DMS 273 treated with DMSO at 0.1 percent for 48 hours (cell line): ENCODE data around the gene SULT4A1.

Source experiments
- DNase-seq: peaks from one replicate; lab custom pipeline; 2025; lab: John Stamatoyannopoulos, UW

Gene SULT4A1

DNA sequence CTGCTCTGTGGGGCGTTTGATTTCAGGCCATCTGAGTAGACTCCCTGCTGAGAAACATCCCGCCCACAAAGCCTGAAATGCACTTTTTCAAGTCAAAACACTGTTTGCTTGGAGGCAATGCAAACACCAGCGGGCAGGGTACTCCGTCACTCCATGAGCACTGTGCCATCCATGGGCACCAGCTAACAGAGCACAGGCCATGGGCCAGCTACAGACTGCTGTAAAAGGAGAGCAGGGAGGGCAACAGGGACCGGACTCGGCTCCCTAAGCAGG is 33.7 kb downstream of the SULT4A1 start:
- no peak for DNase-seq

DNA sequence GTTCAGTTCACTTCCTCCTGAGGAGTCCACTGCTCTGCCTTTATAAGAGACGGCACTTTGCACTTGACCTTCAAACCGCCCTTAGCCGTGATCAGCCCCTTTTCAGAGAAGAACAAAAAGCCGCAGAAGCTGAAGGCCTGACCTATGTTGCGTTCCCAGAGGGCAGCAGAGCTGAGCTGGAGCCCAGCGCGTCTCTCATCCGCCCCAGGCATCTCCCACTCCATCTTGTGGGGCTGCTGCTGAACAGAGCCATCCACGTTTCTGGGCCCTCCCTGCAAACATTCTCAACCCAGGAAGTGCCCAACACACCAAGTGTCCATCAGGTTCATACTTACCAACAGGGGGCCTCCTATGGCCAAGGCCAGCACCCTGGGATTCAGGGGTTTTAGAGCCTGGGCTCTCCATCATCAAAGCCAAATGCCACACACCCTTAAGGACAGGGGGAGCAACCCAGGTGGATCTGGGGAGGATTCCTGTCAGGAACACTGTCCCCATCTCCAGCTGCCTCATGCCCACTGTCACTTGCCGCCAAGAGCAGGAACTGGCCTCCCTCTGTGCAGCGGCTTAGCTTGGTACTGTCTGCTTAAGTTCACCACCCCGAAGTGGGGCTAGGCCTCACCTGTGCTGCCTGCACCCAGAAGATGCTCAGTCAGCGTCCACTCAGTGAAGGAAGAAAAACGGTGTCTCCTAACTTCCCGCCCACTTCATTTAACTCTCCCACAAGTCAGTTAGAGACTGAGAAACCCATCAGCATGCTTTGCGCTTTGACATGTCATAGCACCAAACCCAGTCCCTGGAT is 34.2 kb downstream of the SULT4A1 start:
- no peak for DNase-seq

DNA sequence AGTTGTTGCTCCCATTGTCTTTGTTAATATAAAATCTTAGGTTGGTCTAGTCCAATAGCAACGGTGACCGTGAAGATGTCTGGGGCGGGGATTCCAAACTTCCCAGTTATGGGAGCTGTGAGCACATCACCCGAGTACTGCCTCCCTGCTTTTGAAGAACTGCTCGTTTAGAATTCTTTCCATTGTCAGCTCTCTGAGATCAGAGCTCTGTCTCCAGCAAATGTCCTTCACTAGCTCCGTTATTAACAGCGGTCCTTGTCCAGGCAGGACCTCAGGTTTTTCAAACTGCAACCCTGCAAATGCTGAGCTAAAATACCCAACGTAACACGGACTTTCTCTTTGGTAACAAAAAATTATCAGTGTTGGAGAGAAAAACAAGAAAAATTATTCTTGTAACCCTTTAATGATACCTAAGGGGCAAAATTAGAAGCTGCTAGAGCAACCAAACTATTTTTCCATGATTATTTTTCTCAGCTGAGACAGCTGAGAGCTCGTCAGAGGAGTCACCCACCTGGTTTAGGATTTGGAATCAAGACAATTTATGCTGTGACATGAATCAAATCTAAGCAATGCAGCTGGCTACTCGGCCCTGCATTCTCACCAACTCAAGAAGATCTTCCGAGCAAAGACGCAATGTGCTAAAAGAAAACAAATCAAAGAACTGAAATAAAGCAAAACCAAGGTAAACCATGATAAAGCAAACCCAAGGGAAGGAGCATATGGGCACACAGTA is 35.1 kb downstream of the SULT4A1 start:
- DNase-seq: no peak

DNA sequence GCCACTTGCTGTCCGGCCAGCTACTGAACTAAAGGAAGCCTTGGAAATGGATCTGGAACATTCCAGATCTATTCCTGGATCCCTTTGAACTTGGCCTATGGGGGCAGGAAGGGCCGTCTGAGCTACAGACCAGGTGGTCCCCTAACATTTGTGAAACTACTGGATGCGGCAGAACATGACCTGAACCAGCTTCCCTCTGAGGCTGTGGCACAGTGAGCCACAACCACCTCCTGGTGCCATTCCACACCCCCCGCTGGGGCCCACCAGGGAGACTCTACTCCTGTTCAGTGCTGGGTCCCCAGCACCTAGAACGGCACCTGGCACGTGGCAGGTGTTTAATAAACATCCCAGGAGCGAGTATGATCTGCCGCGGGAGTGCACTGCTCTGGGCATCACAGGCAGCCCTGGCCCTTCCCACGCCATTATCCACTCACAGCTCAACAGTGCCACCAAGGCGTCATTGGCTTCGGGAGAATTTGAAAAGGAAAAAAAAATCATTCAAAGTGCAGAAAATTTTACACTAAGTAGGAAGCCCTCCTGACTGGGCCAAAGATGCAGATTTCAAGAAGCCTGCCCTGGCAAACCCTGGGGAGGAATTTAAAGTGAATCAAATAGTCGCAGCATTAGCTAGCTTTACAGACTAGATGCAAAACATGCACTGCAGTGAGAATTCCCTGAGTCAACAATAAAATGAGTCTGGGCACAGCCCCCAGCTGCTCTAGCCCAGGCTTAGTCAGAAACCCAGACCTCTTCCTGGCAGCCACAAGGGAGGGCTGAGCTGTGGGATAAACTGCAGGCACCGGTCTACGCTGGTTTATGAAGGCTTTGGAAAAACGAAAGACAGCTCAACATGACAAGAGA is 35.9 kb downstream of the SULT4A1 start:
- DNase-seq: no peak

- DNase-seq: no peak
Observed at GRCh38 chr22:43825651-43826050, 36.7 kb downstream of the SULT4A1 start.

DNA sequence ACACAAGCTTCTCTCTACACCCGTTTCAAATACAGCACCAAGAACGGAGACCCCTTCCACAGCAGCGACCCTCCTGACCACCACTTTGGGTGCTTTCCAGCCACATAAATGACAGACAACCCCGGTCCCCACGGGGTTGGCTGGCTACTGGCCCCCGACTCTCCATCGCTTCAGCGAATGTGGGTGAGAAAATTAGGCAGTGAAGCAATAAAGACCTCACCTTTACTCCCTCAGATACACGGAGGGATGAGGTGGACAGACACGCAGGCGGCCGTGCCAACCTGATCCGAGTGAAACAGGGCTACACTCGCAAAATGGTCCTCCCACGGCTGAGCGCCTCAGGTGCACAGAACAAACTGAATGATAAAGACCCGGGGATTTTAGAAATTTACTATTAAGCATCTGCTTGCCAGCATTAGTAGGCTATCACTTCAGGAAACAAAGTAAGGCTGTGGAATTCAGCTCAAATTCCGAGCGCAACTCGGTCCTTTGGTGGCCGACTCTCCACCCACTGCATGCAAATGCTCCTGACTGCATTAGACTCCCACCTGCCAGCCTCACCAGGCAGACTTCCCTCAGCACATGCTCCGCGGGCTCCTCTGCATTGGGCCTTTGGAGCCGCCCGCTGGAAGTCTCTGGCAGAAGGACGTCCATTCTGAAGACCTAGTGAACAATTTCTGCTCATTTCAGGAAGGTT is 37.4 kb downstream of the SULT4A1 start:
- no peak for DNase-seq

DNA sequence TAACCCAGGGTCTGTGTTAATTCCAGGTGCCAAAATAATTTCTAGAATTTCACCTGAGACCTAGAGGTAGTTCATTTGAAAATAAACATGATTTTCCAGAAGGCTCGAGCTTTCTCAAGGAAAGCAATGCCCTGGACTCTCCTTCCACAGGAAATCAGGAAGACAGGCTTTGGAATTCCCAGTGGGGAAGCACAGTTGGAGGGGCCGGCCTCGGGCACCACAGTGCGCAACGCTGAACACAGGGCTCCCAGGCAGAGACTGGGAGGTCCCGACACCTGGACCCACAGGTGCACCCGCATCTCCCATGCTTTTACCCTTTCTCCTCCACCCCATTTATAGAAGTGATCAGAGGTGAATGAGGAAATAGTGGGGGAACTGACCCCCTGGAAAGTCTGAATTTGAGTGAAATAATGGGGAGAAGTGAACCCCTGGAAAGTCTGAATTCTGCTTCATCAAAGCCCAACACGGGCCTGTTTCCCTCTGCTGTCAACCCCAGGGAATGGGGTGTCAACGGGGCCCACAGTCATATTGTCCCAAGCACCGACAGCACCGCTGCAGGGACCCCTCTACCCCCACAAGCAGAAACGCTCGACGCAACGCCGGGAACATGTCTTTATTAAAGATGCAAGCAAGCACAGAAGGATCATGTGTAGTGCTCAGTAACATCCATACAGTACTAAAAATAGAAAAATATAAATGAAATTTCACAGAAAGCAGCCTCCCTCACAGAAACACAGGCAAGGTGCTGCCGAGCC is 38.2 kb downstream of the SULT4A1 start:
- DNase-seq: no peak

DNA sequence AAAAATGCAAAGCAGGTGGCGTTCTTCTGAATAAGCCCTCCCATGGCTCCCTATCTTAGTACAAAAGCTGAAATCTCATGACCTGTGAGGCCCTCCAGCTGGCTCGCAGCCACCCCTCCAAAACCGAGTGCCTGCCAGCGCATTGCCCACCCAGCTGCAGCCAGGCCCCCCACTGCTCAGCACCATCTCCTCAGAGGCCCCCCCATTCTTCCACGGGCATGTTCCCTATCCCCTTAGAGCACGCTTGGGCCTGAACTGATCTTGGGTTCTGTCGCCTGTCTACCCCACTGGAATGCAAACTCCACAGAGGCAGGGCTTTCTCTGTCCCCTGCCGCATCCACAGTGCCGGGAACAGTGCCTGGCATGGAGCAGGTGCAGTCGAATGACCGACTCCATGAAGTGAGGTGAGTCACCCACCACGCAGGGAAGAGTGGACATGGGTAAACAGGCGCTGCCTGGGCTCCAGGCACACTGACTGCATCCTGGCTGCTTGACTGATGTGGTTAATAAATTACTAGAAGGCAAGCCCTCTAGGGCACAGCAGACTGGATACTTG is 38.9 kb downstream of the SULT4A1 start:
- DNase-seq: no peak

GRCh38 chr22:43821606-43822425 is 40.5 kb downstream of the SULT4A1 start:
- DNase-seq: no peak

DNA sequence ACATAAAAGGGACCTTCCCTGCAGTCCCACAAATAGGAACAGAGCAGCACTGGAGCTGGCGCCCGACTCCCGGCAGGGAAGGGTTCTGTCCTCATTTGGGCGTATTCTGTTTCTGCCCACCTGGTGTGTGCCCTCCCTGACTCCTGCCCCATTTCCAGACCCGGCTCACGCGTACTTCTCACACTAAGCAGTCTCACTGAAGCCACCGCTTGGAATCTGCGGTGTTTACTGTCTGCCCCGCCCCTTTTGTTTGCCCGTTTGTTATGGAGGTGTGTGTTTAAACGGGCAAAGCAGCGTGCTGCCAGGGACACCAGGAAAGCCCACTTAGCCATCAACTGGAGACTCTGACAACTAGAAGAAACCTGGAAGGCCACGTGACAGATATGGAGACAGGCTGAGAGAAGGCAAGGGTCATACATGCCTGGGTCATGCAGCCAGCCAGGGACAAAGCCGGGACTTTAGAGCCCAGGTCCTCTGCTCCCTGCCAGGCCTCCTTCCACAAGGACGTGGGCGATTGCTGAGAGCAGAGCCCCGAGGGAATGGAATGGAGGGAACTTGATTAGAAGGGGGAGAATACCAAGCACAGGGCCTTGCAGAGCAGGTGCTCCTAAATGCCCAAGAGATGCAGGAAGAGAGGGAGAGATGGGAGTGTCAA is 41.5 kb downstream of the SULT4A1 start:
- DNase-seq: no peak

- no peak for DNase-seq
Observed at GRCh38 chr22:43819931-43820640, 42.2 kb downstream of the SULT4A1 start.

GRCh38 chr22:43819421-43819921 is 42.8 kb downstream of the SULT4A1 start:
- DNase-seq: no peak

- no peak for DNase-seq
Observed at GRCh38 chr22:43818981-43819380, 43.3 kb downstream of the SULT4A1 start.

GRCh38 chr22:43817402-43817801 is 44.9 kb downstream of the SULT4A1 start:
- no peak for DNase-seq

GRCh38 chr22:43814264-43814663 is 48.0 kb downstream of the SULT4A1 start:
- DNase-seq: no peak

GRCh38 chr22:43812890-43813289 is 49.4 kb downstream of the SULT4A1 start:
- no peak for DNase-seq

DNA sequence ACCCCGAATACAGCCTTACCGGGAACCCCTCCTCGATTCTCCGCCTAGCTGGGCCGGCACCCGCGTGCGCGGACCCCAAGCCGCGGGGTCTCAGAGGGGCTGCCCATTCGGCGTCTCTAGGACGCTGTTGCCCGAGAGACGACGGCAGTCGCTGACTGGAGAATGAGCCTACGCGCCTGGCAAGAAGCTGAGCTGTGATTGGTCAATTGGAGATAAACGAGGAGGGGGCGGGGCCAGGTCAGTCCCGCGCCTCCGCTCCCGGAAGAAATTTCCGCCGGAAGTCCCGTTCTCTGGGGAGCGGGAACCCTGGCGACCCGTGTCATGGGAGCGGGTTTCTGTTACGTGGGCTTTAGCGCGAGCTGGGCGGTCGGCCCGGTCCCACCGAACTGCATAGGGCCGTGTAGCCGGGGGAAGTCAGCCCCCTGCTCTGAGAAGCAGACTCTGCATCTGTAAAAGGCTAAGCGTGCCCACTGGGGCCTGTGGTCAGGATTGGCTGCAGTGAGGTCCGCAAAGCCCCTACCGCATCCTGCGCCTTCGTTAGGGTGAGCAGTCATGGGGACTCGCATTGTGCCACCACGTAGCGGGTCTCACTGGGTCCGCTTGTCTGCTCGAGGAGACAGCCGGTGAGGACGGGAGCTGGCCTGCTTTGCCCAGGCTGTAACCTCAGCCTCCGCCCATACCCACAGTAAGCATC is 50.0 kb downstream of the SULT4A1 start, which contains the start of gene EFCAB6:
Gene EFCAB6, minus strand, starts transcription at position 157 of the 694 bp plus-strand sequence. CDS start 29,987 bp downstream, outside the sequence.
- peak; percentile 82 for DNase-seq

DNA sequence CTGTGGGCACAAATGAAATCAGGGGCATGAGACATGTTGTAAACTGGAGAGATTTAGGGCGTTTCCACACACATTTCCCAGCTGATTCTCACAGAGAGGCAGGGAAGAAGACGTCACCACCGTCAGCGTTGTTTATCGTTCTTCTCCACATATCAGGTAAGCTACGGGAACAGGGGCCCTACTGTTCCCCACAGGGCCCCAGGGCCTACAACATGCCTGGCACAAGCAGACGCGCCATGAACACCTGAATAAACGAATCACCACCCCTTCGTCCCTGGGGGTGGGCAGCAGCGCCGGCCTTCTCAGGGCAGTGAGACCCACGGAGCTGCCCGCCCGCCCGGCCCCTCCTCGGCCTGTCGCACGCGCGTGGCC is 50.5 kb downstream of the SULT4A1 start:
- no peak for DNase-seq
